CD4-positive, CD25-positive, alpha-beta regulatory T cell (primary cell): ENCODE data around the gene FBXO38. TPM values are rescaled to one million over a fixed set of nuclear protein-coding genes. Genes with fewer than 3 reads are reported as not detected.
A peak's percentile ranks its signal among the peaks of the same experiment; 100 is the strongest.

Experiments used
- ATAC-seq, 2 donors: fragments of 150-1000 bp; cut with Tn5 transposase; one replicate each; pipeline ENCODE4 v1.10.0; 2021; ENCODE audit warnings: low read depth in 2 of 2, moderate number of reproducible peaks in 2 of 2, moderate library complexity in 1 of 2
- DNase-seq, 3 donors: peaks; one replicate each; pipeline versions ENCODE4 v3.0.0 to v3.0.0-alpha.2; 2012 to 2022; ENCODE audit warnings: mixed read lengths in 1 of 3
- H3K27ac ChIP-seq: one replicate; pipeline ENCODE4 v1.7.0; 2013; ENCODE audit warnings: mild to moderate bottlenecking, low read length; ENCODE audit not compliant: insufficient read depth, poor library complexity, severe bottlenecking
- H3K27me3 ChIP-seq: one replicate; pipeline ENCODE4 v1.7.0; 2013; ENCODE audit warnings: low read length; ENCODE audit not compliant: control insufficient read depth, insufficient read depth
- H3K36me3 ChIP-seq: one replicate; pipeline ENCODE4 v1.7.0; 2013; ENCODE audit warnings: mild to moderate bottlenecking, low read length, moderate library complexity; ENCODE audit not compliant: control insufficient read depth, insufficient read depth
- H3K4me1 ChIP-seq: 2 replicates; pipeline ENCODE4 v1.7.0; 2013; ENCODE audit warnings: mild to moderate bottlenecking, low read length; ENCODE audit not compliant: insufficient read depth, control insufficient read depth, poor library complexity, severe bottlenecking
- H3K4me3 ChIP-seq: one replicate; pipeline ENCODE4 v1.7.0; 2013; ENCODE audit warnings: low read depth, mild to moderate bottlenecking, low read length, moderate library complexity
- H3K9me3 ChIP-seq, 2 experiments: 1 replicate in 1 of 2; 2 replicates in 1 of 2; pipeline ENCODE4 v1.7.0; 2013; ENCODE audit warnings: low read length in 2 of 2, mild to moderate bottlenecking in 1 of 2, moderate library complexity in 1 of 2; ENCODE audit not compliant: control insufficient read depth in 2 of 2
- H3K27ac Mint-ChIP-seq, 3 donors: one replicate each; pipeline ENCODE4 v1.8.0; 2020 to 2022; ENCODE audit warnings: mild to moderate bottlenecking in 3 of 3, mixed read lengths in 3 of 3, moderate library complexity in 2 of 3
- H3K27me3 Mint-ChIP-seq: one replicate; pipeline ENCODE4 v1.8.0; 2022; ENCODE audit warnings: mild to moderate bottlenecking, mixed read lengths
- H3K36me3 Mint-ChIP-seq: one replicate; pipeline ENCODE4 v1.8.0; 2020; ENCODE audit warnings: mixed read lengths
- H3K4me1 Mint-ChIP-seq, 4 donors: one replicate each; pipeline ENCODE4 v1.8.0; 2020 to 2022; ENCODE audit warnings: mixed read lengths in 4 of 4, mild to moderate bottlenecking in 1 of 4
- H3K4me3 Mint-ChIP-seq, 4 donors: one replicate each; pipeline ENCODE4 v1.8.0; 2020 to 2022; ENCODE audit warnings: mild to moderate bottlenecking in 4 of 4, mixed read lengths in 4 of 4, moderate library complexity in 3 of 4
- H3K9me3 Mint-ChIP-seq, 7 donors: one replicate each; pipeline ENCODE4 v1.8.0; 2020 to 2022; ENCODE audit warnings: mixed read lengths in 7 of 7, mild to moderate bottlenecking in 3 of 7, moderate library complexity in 2 of 7
- polyA plus RNA-seq, 4 donors: library from polyadenylated mRNA; unstranded; fragments of 300-500 nt; fragmentation: Illumina TruSeq; gene quantifications; one replicate each; pipeline ENCODE4 v1.2.3, GENCODE V29; 2021
- total RNA-seq: library from RNA; stranded (reverse); gene quantifications from one replicate; pipeline ENCODE4 v1.2.3, GENCODE V29; 2022

Gene FBXO38
- total and polyA plus RNA-seq, 5 donors from 2014 or later, result 16.0 to 54.6 (median 20.4) TPM

DNA sequence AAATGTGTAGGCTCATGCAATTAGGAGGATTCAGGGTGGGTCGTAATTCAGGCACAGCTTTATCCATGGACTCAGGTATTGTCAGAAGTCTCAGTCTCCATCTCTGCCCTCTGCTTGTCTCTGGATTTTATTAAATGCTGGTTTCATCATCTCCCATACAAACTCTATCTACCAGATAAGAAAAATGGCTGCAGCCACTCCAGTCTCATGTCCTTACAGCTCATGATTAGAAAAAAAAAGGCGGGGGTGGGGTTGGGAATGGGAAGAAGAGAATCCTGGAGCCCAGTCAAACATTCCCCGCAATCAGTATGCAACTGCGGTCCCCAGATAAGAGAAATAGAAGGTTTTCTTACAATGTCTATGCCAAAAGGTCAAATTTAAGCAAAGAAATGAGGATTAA lies 7.6 kb upstream of the FBXO38 start:
- Histone ChIP-seq H3K9me3 (peaks cover 0 to 5% of the 10 kb centered on the region in 2 experiments), H3K27ac (no peak overlapping the region), H3K4me3 (no peak overlapping the region), H3K4me1 (no peaks in the 10 kb centered on the region), H3K27me3 (no peaks in the 10 kb centered on the region), H3K36me3 (no peaks in the 10 kb centered on the region)
- peaks cover 0 to 6% (median 2%) of the 10 kb centered on the region in 7 donors for H3K9me3 Mint-ChIP-seq
- no peaks in the 10 kb centered on the region for H3K27me3 Mint-ChIP-seq
- peaks cover 0 to 14% (median 10%) of the 10 kb centered on the region in 4 donors for H3K4me1 Mint-ChIP-seq
- H3K36me3 Mint-ChIP-seq, result peaks cover 32% of the 10 kb centered on the region
- H3K27ac Mint-ChIP-seq, result no peak overlapping the region
- no peak for DNase-seq
- no peak for ATAC-seq
- H3K4me3 Mint-ChIP-seq, result no peak overlapping the region

DNA sequence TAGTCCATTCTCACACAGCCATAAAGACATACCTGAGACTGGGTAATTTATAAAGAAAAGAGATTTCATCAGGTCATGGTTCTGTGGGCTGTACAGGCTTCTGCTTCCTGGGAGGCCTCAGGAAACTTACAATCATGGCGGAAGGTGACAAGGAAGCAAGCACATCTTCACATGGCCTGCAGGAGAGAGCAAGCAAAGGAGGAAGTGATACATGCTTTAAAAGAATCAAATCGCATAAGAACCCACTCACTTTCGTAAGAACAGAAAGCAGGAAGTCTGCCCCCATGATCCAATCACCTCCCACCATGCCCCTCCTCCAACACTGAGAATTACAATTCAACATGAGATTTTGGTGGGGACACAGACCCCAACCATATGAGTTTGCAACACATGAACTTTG lies 5.1 kb upstream of the FBXO38 start:
- ATAC-seq, result no peak
- Mint-ChIP-seq H3K27ac (no peak overlapping the region), H3K27me3 (no peaks in the 10 kb centered on the region)

DNA sequence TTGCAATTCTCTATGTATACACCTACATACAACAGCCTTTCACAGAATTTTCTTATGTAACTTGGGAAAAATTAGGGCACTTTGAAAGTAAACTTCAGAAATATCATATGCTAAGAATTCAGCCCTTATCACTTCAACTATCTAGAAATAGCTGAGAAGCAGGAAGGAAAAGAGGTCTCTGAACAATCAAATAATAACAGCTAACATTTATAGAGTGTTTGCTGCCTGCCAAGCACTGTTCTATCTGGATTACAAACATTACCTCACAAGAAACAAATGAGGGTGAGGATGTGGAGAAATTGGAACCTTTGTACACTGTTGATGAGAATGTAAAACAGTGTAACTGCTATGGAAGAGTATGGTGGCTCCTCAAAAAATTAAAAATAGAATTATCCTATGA lies 4.4 kb upstream of the FBXO38 start:
- Histone ChIP-seq H3K27ac (no peak overlapping the region), H3K4me3 (no peak overlapping the region), H3K36me3 (no peaks in the 10 kb centered on the region), H3K9me3 (peaks cover 0 to 5% of the 10 kb centered on the region in 2 experiments), H3K27me3 (no peaks in the 10 kb centered on the region), H3K4me1 (peaks cover 4% of the 10 kb centered on the region)
- H3K4me3 Mint-ChIP-seq, result no peak overlapping the region
- H3K27me3 Mint-ChIP-seq, result no peaks in the 10 kb centered on the region
- ATAC-seq, result no peak
- H3K4me1 Mint-ChIP-seq, result peaks cover 6 to 32% (median 19%) of the 10 kb centered on the region in 4 donors
- no peak overlapping the region for H3K27ac Mint-ChIP-seq
- DNase-seq, result no peak
- peaks cover 0 to 6% (median 2%) of the 10 kb centered on the region in 7 donors for H3K9me3 Mint-ChIP-seq
- peaks cover 24% of the 10 kb centered on the region for H3K36me3 Mint-ChIP-seq

More for the DNA sequence above, 5.1 kb upstream of the FBXO38 start:
- DNase-seq, result no peak
- H3K4me3 ChIP-seq, result no peak overlapping the region
- Mint-ChIP-seq H3K4me1 (peaks cover 3 to 25% (median 16%) of the 10 kb centered on the region in 4 donors), H3K4me3 (peak overlapping the region in 1 of 4 donors; percentile 18), H3K36me3 (peaks cover 24% of the 10 kb centered on the region), H3K9me3 (peaks cover 0 to 6% (median 2%) of the 10 kb centered on the region in 7 donors)
- H3K36me3 ChIP-seq, result no peaks in the 10 kb centered on the region
- H3K9me3 ChIP-seq, result peaks cover 0 to 5% of the 10 kb centered on the region in 2 experiments
- H3K27ac ChIP-seq, result no peak overlapping the region
- H3K4me1 ChIP-seq, result no peaks in the 10 kb centered on the region
- no peaks in the 10 kb centered on the region for H3K27me3 ChIP-seq

DNA sequence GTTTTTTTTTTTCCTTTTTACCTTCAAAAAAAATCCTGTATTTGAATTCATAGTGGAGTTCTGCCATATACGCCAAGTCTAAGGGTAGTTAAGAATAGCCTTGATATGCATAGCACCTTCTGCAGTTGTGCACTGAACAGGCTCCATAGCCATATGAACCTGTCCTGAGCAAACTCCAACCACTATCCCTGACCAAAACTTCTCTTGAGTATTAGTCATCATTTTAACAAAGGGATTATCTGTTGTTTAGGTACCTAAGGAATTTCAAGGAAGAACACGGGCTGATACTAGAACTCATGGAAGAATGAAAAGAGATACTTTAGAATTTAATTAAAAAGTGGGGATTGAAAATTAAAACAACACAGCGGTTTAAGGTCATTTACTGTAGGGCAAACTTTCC lies 1.9 kb upstream of the FBXO38 start:
- Mint-ChIP-seq H3K9me3 (peaks cover 0 to 6% (median 2%) of the 10 kb centered on the region in 7 donors), H3K36me3 (peaks cover 28% of the 10 kb centered on the region), H3K4me3 (no peak overlapping the region), H3K27ac (peak overlapping the region in 1 of 3 donors; percentile 24), H3K27me3 (no peaks in the 10 kb centered on the region), H3K4me1 (peaks cover 14 to 58% (median 39%) of the 10 kb centered on the region in 4 donors)
- Histone ChIP-seq H3K4me1 (peaks cover 27% of the 10 kb centered on the region), H3K9me3 (peaks cover 0 to 5% of the 10 kb centered on the region in 2 experiments), H3K27ac (no peak overlapping the region), H3K27me3 (no peaks in the 10 kb centered on the region), H3K4me3 (no peak overlapping the region), H3K36me3 (no peaks in the 10 kb centered on the region)
- no peak for DNase-seq
- no peak for ATAC-seq

DNA sequence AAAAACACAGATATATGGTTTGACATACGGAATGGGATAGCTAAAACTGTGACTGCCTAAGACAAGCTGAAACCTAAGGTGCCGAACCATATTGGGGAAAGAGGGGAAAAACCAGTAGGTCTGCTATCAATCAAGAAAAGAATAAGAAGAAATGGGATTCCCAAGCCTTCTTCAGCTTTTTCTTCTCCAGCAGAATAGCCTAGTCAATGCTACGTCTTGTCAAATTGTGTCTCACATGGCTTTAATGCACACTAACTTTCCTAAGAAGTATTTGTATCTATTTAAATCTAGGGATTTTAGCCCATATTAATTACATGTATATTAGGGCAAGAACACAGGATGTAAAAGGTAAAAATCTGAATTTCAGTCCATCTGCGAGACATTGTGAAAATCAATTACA lies 797 bp upstream of the FBXO38 start:
- Mint-ChIP-seq H3K9me3 (peaks cover 0 to 6% (median 2%) of the 10 kb centered on the region in 7 donors), H3K4me1 (peaks cover 20 to 67% (median 49%) of the 10 kb centered on the region in 4 donors), H3K27ac (peak overlapping the region; percentile 96 to 99 (median 97)), H3K4me3 (peak overlapping the region; percentile 87 to 97 (median 91)), H3K27me3 (no peaks in the 10 kb centered on the region), H3K36me3 (peaks cover 25% of the 10 kb centered on the region)
- Histone ChIP-seq H3K4me3 (peak overlapping the region; percentile 95), H3K27ac (peak overlapping the region; percentile 96), H3K27me3 (no peaks in the 10 kb centered on the region), H3K9me3 (peaks cover 0 to 5% of the 10 kb centered on the region in 2 experiments), H3K4me1 (peaks cover 37% of the 10 kb centered on the region), H3K36me3 (no peaks in the 10 kb centered on the region)
- peak in 1 of 3 donors; percentile 16 for DNase-seq
- no peak for ATAC-seq

DNA sequence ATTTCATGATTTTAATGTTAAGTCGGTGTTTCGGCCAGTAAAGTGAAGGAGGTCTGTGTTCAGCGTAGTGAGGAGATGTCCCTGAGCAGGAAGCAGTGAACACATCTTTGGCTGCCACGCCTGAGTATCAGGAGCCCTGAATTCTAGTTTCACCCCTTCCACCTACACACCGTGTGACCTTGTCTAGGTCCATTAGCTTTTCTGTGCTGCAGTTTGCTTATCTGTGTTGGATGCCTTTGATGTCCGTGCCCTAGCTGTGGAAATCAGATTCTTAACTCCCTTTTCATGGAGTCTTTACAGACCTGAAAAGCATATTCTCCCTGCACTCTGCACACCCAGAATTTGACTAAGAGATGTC lies 601 bp downstream of the FBXO38 start:
- H3K36me3 Mint-ChIP-seq, result peaks cover 20% of the 10 kb centered on the region
- no peak for ATAC-seq

DNA sequence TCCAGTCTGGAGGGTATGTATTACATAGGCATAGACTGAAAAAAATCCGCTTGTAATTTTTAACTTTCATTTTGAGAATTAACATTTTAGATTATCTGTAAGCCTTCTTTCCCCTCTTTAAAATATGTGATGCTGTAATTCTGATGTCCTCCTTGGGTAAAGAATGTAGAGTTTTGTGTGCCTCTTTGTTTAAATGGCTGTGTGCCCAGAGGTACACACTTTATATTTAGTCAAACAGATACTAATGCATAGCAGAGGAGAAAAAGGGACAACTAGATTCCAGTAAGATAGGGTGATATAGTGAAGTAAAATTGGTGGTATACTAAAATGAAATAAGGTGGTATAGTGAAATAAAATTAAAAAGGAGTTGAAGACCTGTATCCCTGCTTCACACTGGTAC lies 1.3 kb downstream of the FBXO38 start:
- Mint-ChIP-seq H3K36me3 (peaks cover 20% of the 10 kb centered on the region), H3K27me3 (no peaks in the 10 kb centered on the region), H3K4me1 (peaks cover 26 to 71% (median 54%) of the 10 kb centered on the region in 4 donors), H3K9me3 (no peaks in the 10 kb centered on the region), H3K4me3 (peak overlapping the region; percentile 87 to 97 (median 91)), H3K27ac (peak overlapping the region; percentile 96 to 99 (median 97))
- peak overlapping the region; percentile 90 for H3K4me3 ChIP-seq
- H3K4me1 ChIP-seq, result peaks cover 44% of the 10 kb centered on the region
- ATAC-seq (no peak), DNase-seq (no peak)
- no peaks in the 10 kb centered on the region for H3K27me3 ChIP-seq
- H3K9me3 ChIP-seq, result no peaks in the 10 kb centered on the region
- peak overlapping the region; percentile 96 for H3K27ac ChIP-seq
- peaks cover 7% of the 10 kb centered on the region for H3K36me3 ChIP-seq

More for the DNA sequence above, 601 bp downstream of the FBXO38 start:
- H3K9me3 Mint-ChIP-seq, result no peaks in the 10 kb centered on the region
- peak overlapping the region; percentile 96 to 99 (median 97) for H3K27ac Mint-ChIP-seq
- H3K27ac ChIP-seq, result peak overlapping the region; percentile 96
- DNase-seq, result peak in 1 of 3 donors; percentile 58
- H3K4me3 ChIP-seq, result peak overlapping the region; percentile 90
- H3K9me3 ChIP-seq, result no peaks in the 10 kb centered on the region
- peak overlapping the region; percentile 87 to 97 (median 91) for H3K4me3 Mint-ChIP-seq
- H3K27me3 Mint-ChIP-seq, result no peaks in the 10 kb centered on the region
- peaks cover 5% of the 10 kb centered on the region for H3K36me3 ChIP-seq
- H3K4me1 ChIP-seq, result peaks cover 44% of the 10 kb centered on the region
- H3K4me1 Mint-ChIP-seq, result peaks cover 26 to 76% (median 60%) of the 10 kb centered on the region in 4 donors
- H3K27me3 ChIP-seq, result no peaks in the 10 kb centered on the region

DNA sequence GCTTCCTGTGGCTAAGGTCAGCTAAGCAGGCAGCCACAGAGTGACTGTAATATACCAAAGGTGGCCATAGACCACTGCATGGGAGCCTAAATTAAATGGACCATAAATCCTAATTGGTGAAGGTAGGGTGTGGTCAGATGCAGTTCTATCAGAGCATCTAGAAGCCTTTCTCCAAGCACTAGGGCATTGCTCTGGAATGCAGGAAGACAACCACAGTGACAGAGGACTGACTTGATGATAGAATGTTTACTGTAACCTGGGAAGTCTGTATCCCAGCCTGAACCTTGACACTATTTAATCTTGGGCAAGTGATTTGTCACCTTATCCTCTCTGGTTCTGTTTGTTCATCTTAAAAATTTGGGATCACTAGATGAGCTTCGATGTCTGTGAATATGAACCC lies 2.3 kb downstream of the FBXO38 start:
- no peak overlapping the region for H3K27ac ChIP-seq
- H3K27ac Mint-ChIP-seq, result peak overlapping the region; percentile 86 to 99 (median 96)
- peaks cover 34 to 78% (median 60%) of the 10 kb centered on the region in 4 donors for H3K4me1 Mint-ChIP-seq

More for the DNA sequence above, 2.3 kb downstream of the FBXO38 start:
- Histone ChIP-seq H3K36me3 (peaks cover 8% of the 10 kb centered on the region), H3K4me1 (peaks cover 44% of the 10 kb centered on the region), H3K9me3 (no peaks in the 10 kb centered on the region), H3K4me3 (peak overlapping the region; percentile 90), H3K27me3 (no peaks in the 10 kb centered on the region)
- no peak for ATAC-seq
- H3K9me3 Mint-ChIP-seq, result no peaks in the 10 kb centered on the region
- DNase-seq, result no peak
- H3K27me3 Mint-ChIP-seq, result no peaks in the 10 kb centered on the region
- H3K4me3 Mint-ChIP-seq, result peak overlapping the region; percentile 87 to 97 (median 91)
- peaks cover 26% of the 10 kb centered on the region for H3K36me3 Mint-ChIP-seq
